ENCODE data around the gene DEPDC5.

DNA sequence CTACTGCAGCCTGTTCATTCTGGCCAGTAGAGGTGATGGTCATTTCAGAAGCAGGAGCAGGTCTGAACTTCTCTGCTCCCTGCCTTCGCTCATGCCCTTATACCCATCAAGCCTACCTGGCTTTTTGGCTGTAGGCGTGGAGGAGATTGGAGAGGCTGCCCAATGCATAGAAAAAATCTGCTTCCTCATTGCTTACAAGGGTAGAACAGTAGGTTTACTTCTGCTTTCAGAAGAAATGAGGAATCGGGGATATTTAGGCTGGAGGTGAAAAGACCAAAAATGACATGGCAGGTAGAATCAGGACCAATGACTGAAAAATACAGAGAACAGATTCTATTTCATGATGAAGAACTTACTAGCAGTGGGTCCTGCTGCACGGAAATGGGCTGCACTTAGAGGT is 117.7 kb downstream of the DEPDC5 start:
- TF ChIP-seq EZH2 (IDR thresholded peaks at IDR 0.05; ENCODE audit: borderline replicate concordance, low read depth, low read length, poor library complexity, severe bottlenecking) = no peak
- TF ChIP-seq CTCF (conservative IDR thresholded peaks at IDR 0.05; ENCODE audit: low read depth, low read length) = no peak

All from A673 (cell line).